Measurements from ENCODE around the gene SKA2. TPM values are rescaled to one million over a fixed set of nuclear protein-coding genes. Genes with fewer than 3 reads are reported as not detected.

Gene SKA2
- total and polyA plus RNA-seq, 2 experiments from 2014 or later: 39.9 to 44.4 TPM

GRCh38 chr17:59167571-59168001 lies 12.6 kb upstream of the SKA2 start:
- Histone ChIP-seq H3F3A (ENCODE audit: insufficient read depth) (no peaks in the 10 kb centered on the region), H3K9me3 (ENCODE audit: low read depth) (no peaks in the 10 kb centered on the region), H3K27ac (no peak overlapping the region), H2AFZ (peak overlapping the region; percentile 62), H4K20me1 (ENCODE audit: insufficient read depth) (no peaks in the 10 kb centered on the region), H3K36me3 (ENCODE audit: low read depth) (no peaks in the 10 kb centered on the region), H3K9me2 (ENCODE audit: insufficient read depth) (no peaks in the 10 kb centered on the region), H3K4me1 (ENCODE audit: insufficient read depth) (0 out of 2 replicates have a peak, but pooled peaks cover 5% of the 10 kb centered on the region), H3K79me2 (ENCODE audit: insufficient read depth) (peaks cover 64% of the 10 kb centered on the region), H3K4me2 (ENCODE audit: unreplicated experiment) (no peak overlapping the region), H3K4me3 (no peak overlapping the region), H3K27me3 (replicated peaks; ENCODE audit: insufficient read depth) (no peaks in the 10 kb centered on the region), H3K9ac (no peak overlapping the region)
- WGBS, 2 experiments (ENCODE audit: low coverage in 1 of 2, low lambda C conversion rate in 2 of 2, missing lambda C conversion rate in 2 of 2): 39 to 43% methylated on average over 2 of the region's 2 CpGs
- no peak for DNase-seq
- in situ Hi-C loops (cut with MboI): no loop called here
- TF ChIP-seq EZH2phosphoT487 (IDR thresholded peaks at IDR 0.05; ENCODE audit: insufficient read depth, low read depth): no peak
- no peak for TF ChIP-seq EZH2 (IDR thresholded peaks at IDR 0.05; ENCODE audit: insufficient read depth, poor library complexity, severe bottlenecking)

DNA sequence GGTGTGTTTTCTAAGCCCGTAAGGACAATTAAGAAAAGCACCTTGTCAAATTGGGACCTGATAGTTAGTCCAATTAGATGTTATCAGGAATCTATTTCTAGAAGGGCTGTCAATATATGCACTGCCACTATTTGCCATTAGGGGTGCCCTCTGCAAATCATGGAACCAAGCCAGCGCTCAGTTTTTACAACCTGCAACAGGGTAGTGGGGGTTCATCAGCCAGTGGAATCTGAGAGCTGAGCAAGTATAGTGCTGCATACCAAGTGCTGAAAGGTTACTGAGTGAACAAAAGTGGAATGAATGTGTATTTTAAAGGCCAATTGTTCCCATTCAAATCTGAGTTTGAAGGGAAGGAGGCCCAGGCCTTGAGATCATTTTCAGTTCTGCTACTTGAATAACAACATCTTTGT lies 11.0 kb upstream of the SKA2 start:
- Histone ChIP-seq H2AFZ (no peak overlapping the region), H3K4me2 (ENCODE audit: unreplicated experiment) (no peak overlapping the region)

GRCh38 chr17:59161477-59161876 lies 6.5 kb upstream of the SKA2 start:
- TF ChIP-seq EZH2phosphoT487 (IDR thresholded peaks at IDR 0.05; ENCODE audit: insufficient read depth, low read depth) (no peak), EZH2 (IDR thresholded peaks at IDR 0.05; ENCODE audit: insufficient read depth, poor library complexity, severe bottlenecking) (no peak)
- Histone ChIP-seq H3K9ac (no peak overlapping the region), H3K27ac (no peak overlapping the region), H4K20me1 (ENCODE audit: insufficient read depth) (no peaks in the 10 kb centered on the region), H3K9me2 (ENCODE audit: insufficient read depth) (no peaks in the 10 kb centered on the region), H3F3A (ENCODE audit: insufficient read depth) (no peaks in the 10 kb centered on the region), H3K4me1 (ENCODE audit: insufficient read depth) (0 out of 2 replicates have a peak, but pooled peaks cover 4% of the 10 kb centered on the region), H3K9me3 (ENCODE audit: low read depth) (no peaks in the 10 kb centered on the region), H2AFZ (no peak overlapping the region), H3K4me3 (no peak overlapping the region), H3K4me2 (ENCODE audit: unreplicated experiment) (no peak overlapping the region), H3K36me3 (ENCODE audit: low read depth) (no peaks in the 10 kb centered on the region), H3K79me2 (ENCODE audit: insufficient read depth) (peaks cover 99% of the 10 kb centered on the region), H3K27me3 (replicated peaks; ENCODE audit: insufficient read depth) (no peaks in the 10 kb centered on the region)
- DNase-seq: no peak
- WGBS, 2 experiments (ENCODE audit: low coverage in 1 of 2, low lambda C conversion rate in 2 of 2, missing lambda C conversion rate in 2 of 2): 100% methylated on average over 2 of the region's 2 CpGs
- in situ Hi-C loops (cut with MboI): no loop called here

More for the DNA sequence above, 11.0 kb upstream of the SKA2 start:
- Histone ChIP-seq H3K4me3 (no peak overlapping the region), H3K4me1 (ENCODE audit: insufficient read depth) (0 out of 2 replicates have a peak, but pooled peaks cover 5% of the 10 kb centered on the region), H3K9me3 (ENCODE audit: low read depth) (no peaks in the 10 kb centered on the region), H3K36me3 (ENCODE audit: low read depth) (no peaks in the 10 kb centered on the region), H3K9ac (no peak overlapping the region), H4K20me1 (ENCODE audit: insufficient read depth) (no peaks in the 10 kb centered on the region), H3K9me2 (ENCODE audit: insufficient read depth) (no peaks in the 10 kb centered on the region), H3K79me2 (ENCODE audit: insufficient read depth) (peaks cover 81% of the 10 kb centered on the region), H3K27ac (no peak overlapping the region), H3F3A (ENCODE audit: insufficient read depth) (no peaks in the 10 kb centered on the region), H3K27me3 (replicated peaks; ENCODE audit: insufficient read depth) (no peaks in the 10 kb centered on the region)
- in situ Hi-C loops (cut with MboI): no loop called here
- TF ChIP-seq EZH2 (IDR thresholded peaks at IDR 0.05; ENCODE audit: insufficient read depth, poor library complexity, severe bottlenecking) (no peak), EZH2phosphoT487 (IDR thresholded peaks at IDR 0.05; ENCODE audit: insufficient read depth, low read depth) (no peak)
- peak; percentile 52 for DNase-seq
- 96 to 98% methylated on average over 2 of the region's 2 CpGs for WGBS, 2 experiments (ENCODE audit: low coverage in 1 of 2, low lambda C conversion rate in 2 of 2, missing lambda C conversion rate in 2 of 2)

GRCh38 chr17:59160157-59161025 lies 5.4 kb upstream of the SKA2 start:
- peak overlapping the region; percentile 59 for H2AFZ ChIP-seq
- in situ Hi-C loops (cut with MboI): no loop called here
- H3K36me3 ChIP-seq (ENCODE audit: low read depth): no peaks in the 10 kb centered on the region
- no peak overlapping the region for H3K4me3 ChIP-seq
- no peaks in the 10 kb centered on the region for H3K9me3 ChIP-seq (ENCODE audit: low read depth)
- no peak overlapping the region for H3K9ac ChIP-seq
- peak overlapping the region; percentile 37 for H3K4me2 ChIP-seq (ENCODE audit: unreplicated experiment)
- H3K9me2 ChIP-seq (ENCODE audit: insufficient read depth): no peaks in the 10 kb centered on the region
- H3K27me3 ChIP-seq (replicated peaks; ENCODE audit: insufficient read depth): no peaks in the 10 kb centered on the region
- H3K27ac ChIP-seq: no peak overlapping the region
- peaks cover 95% of the 10 kb centered on the region for H3K79me2 ChIP-seq (ENCODE audit: insufficient read depth)
- 0 out of 2 replicates have a peak, but pooled peaks cover 4% of the 10 kb centered on the region for H3K4me1 ChIP-seq (ENCODE audit: insufficient read depth)
- no peaks in the 10 kb centered on the region for H4K20me1 ChIP-seq (ENCODE audit: insufficient read depth)
- TF ChIP-seq EZH2 (IDR thresholded peaks at IDR 0.05; ENCODE audit: insufficient read depth, poor library complexity, severe bottlenecking) (no peak), EZH2phosphoT487 (IDR thresholded peaks at IDR 0.05; ENCODE audit: insufficient read depth, low read depth) (no peak)
- WGBS, 2 experiments (ENCODE audit: low coverage in 1 of 2, low lambda C conversion rate in 2 of 2, missing lambda C conversion rate in 2 of 2): 96 to 97% methylated on average over 9 of the region's 9 CpGs
- H3F3A ChIP-seq (ENCODE audit: insufficient read depth): peaks cover 5% of the 10 kb centered on the region; the same call in 1 of the 2 replicates
- no peak for DNase-seq

Data from GM23248 (cell line).